GM12865 (cell line): ENCODE data around the gene DHX15.
A peak's percentile ranks its signal among the peaks of the same experiment; 100 is the strongest.

Experiments
- DNase-seq: peaks from one replicate; pipeline ENCODE4 v3.0.0; 2010; ENCODE audit warnings: low read depth
- H3K4me3 ChIP-seq: 2 replicates; pipeline ENCODE4 v1.5.1; 2011; ENCODE audit warnings: mild to moderate bottlenecking, low read depth, low read length, control low read depth
- TF ChIP-seq, protein P1 (sequence below): IDR thresholded peaks from 2 replicates; pipeline ENCODE4 v1.5.1; 2011; ENCODE audit warnings: low read length, control low read depth, low read depth, inconsistent platforms; ENCODE audit not compliant: insufficient read depth; ENCODE audit errors: missing control alignments

Gene DHX15

DNA sequence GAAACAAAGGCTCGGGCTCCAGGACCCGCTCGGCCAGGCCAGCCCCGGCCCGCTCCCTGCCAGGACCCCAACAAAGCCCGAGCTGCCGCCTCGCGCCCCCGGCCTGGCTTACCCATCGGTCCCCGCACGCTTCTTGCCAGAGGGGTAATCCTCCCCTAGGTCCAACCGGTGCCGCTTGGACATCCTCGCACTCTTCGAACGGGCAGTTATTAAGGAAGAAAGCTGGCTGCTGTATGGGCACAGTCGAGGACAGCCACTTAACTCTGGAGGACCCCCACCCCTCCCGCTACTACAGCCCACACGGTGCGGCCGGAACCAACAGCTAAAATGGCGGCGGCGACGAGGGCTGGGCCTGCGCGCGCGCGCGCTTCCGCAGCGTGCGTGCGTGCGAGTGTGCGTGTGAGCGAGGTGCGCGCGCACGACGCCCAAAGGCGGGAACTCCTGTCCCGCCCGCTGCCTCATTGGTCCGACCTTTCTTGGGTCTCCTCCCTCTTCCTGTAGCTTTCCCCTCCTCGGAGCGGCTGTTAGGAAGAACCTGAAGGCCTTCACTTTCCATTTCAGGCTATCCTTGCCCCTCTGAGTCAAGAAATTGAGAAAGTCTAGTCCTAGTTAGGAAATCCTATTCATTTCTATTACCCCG lies at the start of gene DHX15:
DHX15 (minus strand) TSS at position 344 of the 640 bp plus-strand sequence; CDS start at position 183, 161 bp downstream.
- TF ChIP-seq, protein P1, sequence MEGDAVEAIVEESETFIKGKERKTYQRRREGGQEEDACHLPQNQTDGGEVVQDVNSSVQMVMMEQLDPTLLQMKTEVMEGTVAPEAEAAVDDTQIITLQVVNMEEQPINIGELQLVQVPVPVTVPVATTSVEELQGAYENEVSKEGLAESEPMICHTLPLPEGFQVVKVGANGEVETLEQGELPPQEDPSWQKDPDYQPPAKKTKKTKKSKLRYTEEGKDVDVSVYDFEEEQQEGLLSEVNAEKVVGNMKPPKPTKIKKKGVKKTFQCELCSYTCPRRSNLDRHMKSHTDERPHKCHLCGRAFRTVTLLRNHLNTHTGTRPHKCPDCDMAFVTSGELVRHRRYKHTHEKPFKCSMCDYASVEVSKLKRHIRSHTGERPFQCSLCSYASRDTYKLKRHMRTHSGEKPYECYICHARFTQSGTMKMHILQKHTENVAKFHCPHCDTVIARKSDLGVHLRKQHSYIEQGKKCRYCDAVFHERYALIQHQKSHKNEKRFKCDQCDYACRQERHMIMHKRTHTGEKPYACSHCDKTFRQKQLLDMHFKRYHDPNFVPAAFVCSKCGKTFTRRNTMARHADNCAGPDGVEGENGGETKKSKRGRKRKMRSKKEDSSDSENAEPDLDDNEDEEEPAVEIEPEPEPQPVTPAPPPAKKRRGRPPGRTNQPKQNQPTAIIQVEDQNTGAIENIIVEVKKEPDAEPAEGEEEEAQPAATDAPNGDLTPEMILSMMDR, result no peak
- peak within 1 kb of the TSS; percentile 88 for H3K4me3 ChIP-seq
- DNase-seq, result peak; percentile 98

DNA sequence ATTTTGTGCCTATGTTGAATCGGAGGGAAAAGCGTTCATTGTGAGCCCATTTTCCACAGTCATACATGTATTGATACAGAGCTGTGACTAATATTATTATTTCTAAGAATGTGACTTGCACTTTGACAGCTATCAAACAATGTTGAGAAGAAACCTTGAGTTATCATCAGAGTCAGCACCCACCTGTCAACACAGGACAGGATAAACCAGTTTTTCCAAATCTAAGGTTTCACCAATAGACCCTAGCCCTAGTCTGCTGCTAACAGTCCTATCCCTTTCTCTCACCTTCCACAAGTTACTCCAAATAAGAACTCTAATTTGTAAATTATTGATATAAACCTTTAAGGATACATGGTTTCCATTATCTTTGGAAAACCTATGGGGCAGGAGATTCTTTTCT lies 47.7 kb upstream of the DHX15 start:
- TF ChIP-seq, protein P1, result no peak
- no peak for DNase-seq

DNA sequence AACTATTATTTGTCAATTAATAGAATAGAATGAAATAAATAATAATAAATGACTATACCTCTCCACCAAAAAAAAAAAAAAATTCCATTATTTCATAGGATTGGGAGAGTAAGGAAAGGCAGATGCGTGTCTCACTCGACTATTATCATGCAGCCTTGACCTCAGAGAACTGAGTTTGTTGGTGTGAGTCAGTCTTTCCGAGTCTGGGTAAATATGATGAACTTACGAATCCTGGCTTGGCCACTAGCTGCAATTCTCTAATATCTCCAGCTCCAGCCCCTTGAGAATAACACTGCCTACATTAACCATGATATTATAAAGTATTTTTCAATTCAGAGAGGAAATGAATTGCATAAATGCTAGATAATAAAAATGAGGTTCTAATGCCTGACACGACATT lies 46.6 kb upstream of the DHX15 start:
- TF ChIP-seq, protein P1, result no peak
- DNase-seq, result no peak
- H3K4me3 ChIP-seq, result no peak overlapping the region

More for the DNA sequence above, 47.7 kb upstream of the DHX15 start:
- H3K4me3 ChIP-seq, result no peak overlapping the region

DNA sequence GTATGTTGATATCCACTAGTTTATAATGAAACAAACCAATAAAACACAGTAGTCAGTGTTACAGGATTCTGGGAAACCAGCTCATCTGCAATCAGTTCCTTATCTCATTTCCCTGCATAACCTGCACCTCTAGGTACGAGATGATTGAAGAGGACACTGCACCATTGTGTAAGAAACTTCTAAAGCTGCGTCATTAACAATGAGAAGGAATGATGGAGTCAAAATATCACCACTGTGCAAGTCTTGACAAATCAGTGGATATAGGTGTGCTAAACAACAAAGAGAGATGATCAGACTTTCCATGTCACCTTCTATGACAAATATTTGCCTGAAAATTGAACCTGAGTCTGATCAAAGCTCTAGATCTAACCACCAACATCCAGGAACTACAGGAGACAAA lies 40.7 kb upstream of the DHX15 start:
- TF ChIP-seq, protein P1, result no peak
- no peak for DNase-seq
- no peak overlapping the region for H3K4me3 ChIP-seq

DNA sequence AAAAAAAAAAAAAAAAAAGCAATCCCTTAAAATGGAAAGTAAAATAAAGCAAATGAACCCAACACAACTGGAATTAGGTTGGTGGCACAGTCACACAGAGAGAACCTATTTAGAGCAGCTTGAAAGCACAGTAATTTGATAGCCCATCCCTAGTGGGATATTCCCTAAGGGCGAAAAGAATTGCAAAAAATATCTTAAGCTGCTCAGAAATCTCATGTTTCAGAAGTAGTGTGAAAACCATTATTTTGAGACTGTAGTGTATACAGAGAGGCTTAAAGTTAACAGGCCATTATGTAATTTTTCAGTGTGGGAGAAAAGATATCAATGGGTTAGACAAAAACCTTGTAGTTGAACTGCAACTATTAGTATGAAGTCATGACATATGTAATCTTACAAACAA lies 40.0 kb upstream of the DHX15 start:
- H3K4me3 ChIP-seq, result no peak overlapping the region
- DNase-seq, result no peak
- TF ChIP-seq, protein P1, result no peak

DNA sequence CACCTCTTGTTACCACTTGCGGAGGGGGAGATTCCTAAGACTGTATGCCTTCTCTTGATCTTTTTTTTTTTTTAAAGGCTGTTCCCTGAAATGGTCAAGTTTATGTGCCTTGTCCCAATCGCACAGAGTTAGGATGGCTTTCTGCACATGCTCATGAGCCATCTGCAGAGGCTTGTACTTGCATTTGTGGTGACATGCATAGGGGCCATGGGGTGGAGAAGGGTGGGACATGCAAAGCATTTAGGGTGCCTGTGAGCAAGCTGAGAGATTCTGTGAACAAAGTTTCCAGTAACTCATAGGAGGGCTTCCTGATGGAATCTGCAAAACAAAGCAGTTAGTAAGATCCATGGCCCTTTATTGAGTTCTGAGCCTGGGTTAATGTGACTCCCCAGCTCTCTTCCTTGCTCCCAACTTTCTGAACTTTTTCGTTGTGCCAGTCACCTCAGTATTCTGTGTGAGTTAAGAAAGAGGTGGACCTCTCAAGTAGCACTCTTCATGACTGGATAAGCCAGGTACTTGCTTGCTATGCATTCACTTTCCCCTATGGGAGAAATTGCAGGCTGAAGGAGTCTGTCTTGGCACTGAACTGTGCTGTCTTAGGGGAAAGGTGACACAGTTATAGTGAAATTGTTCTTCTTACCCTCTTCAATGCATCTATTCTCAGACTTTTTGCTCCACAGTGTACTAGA lies 37.9 kb upstream of the DHX15 start:
- H3K4me3 ChIP-seq, result no peak overlapping the region
- no peak for DNase-seq
- TF ChIP-seq, protein P1, result no peak

DNA sequence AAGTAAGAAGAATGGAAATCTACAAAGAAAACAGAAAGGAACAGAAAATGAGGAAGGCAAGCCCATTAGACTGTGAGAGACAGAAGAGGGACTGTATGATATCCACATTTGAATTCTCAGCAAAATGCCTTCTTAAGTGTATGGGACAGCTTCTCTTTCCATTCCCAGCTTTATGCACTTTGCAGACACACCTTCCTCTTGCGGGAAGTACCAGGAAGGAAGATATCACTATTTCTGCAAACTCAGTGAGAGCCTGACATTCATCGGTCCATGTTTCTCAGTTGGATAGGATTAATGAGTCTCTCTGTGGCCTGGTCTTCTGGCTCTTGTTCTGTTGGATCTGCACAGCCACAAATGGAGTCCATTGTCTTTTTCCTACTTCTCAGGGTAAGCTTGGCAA lies 31.6 kb upstream of the DHX15 start:
- H3K4me3 ChIP-seq, result no peak overlapping the region
- TF ChIP-seq, protein P1, result no peak
- no peak for DNase-seq
